Activated CD8-positive, alpha-beta memory T cell treated with anti-CD3 and anti-CD28 coated beads, Interleukin-2, amount 50 U/mL, for 1 hour (primary cell): ENCODE results near the gene SLC1A7.

Experiments used
- DNase-seq: peaks from one replicate; pipeline ENCODE4 v3.0.0-alpha.2; 2020; ENCODE audit errors: extremely low read depth

SLC1A7 gene

DNA sequence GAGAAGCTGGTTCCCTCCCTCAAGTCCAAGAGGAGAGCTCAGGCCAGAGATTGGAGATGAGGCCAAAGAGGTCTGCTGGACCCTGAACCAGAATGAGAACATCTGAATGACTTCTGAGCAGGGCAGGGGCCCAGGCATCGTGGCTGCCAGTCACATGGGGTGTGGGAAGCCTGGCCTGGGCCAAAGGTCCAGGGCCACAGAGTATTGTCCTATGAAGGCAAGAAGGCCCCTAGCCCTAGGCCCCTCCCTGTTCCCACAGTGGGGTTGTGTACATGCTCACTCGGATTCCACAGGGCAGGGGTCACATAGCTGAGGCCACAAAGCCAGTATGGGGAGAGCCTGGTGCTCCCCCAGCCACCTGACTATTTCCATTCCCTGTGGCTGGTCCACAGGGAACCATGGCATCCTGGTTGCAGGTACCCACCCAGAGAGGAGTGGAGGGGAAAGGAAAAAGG lies 18.5 kb upstream of the SLC1A7 start:
- DNase-seq: no peak

DNA sequence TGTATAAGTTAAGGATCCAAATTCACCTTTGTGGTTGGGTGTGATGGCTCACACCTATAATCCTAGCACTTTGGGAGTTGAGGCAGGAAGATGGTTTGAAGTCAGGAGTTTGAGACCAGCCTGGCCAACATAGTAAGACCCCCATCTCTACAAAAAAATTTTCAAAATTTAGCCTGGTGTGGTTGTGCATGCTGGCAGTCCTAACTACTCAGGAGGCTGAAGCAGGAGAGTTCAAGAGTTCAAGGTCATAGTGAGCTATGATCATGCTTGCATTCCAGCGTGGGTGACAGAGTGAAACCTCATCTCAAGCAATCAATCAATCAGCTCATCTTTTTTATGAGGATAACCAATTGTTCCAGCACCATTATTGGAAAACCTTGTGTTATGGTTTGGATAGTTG lies 16.5 kb upstream of the SLC1A7 start:
- DNase-seq: no peak

DNA sequence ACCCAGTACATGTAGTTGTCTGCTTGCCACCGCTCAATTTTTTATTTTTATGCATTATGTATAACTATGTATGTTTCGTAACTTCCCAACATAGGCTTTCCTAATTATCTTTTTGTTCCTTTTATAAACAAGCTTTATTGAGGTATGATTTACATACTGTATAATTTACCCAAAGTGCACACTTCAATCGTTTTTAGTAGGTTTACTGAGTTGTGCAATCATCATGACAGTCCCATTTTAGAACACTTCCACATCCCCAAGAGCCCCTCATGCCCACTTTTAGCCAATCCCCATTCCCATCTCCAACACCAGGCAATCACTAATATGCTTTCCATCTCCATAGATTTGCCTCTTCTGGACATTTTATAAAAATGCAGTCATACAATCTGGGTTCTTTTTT lies 14.3 kb upstream of the SLC1A7 start:
- no peak for DNase-seq

GRCh38 chr1:53155945-53156344 lies 13.5 kb upstream of the SLC1A7 start:
- DNase-seq: no peak

- DNase-seq: no peak
These were observed 13.1 kb upstream of the SLC1A7 start for GRCh38 chr1:53155534-53155933.

GRCh38 chr1:53154859-53155438 lies 12.5 kb upstream of the SLC1A7 start:
- DNase-seq: no peak

- DNase-seq: no peak
These were observed 11.3 kb upstream of the SLC1A7 start for GRCh38 chr1:53153752-53154151.

DNA sequence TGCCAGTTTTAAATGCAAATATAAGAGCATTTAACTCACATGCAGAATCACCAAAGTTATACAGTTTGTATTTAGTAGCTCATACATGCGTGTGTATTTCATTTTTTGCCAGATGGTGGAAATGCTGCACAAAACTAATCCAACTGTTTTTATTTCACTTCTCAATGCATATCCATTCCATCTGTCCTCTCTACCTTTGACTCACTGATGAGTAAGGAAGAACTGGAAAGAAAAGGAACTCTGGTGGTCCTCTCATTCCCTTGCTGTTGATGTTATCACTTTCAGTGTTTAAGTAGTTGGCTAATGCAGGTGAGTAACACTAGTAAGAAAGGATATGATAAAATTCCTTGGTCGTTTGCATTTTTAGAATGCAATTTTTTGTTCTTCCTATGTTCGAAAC lies 5.7 kb upstream of the SLC1A7 start:
- no peak for DNase-seq

- DNase-seq: no peak
These were observed 4.7 kb upstream of the SLC1A7 start for GRCh38 chr1:53147174-53147573.

GRCh38 chr1:53145942-53146708 lies 3.7 kb upstream of the SLC1A7 start:
- no peak for DNase-seq

DNA sequence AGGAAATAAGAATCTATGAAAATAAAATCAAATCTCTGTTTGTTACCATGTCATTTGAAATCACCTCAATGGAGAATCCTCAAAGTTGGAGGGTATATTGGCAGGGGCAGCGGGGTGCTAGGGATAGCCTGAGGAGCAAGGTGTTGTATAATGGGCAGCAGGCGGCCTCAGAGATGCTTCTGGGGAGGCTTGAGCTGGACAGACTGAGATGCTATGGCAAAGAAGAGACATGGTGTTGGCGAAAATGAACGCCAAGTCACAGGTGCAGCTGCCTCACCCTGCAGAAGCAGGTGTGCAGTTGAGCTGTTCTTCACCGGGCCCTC lies 3.1 kb upstream of the SLC1A7 start:
- no peak for DNase-seq

DNA sequence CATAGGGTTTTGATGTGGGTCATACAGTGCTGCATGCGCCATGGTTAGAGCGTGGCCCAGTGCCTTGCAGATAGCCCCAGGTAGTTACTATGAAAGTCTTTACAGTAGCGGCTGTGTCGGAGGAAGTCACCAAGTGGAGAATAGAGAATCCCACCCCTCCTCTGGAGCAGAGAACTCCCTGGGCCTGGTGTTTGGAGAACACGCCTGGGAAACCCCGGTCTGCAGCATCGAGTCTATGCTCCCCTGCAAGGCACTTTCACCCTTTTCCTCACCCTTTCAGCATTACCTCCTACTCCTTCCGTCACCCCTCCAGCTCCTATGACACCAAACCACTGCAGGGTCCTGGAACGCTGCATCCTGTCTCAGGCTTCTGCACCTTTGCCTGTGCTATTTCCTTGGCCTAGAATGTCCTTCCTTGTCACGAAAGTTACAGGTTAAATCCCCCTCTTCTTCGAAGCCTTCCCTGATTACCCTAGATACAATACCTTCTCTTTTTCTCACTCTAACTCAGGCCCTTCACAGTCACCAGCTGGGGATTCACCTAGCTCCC lies 2.7 kb upstream of the SLC1A7 start:
- no peak for DNase-seq

GRCh38 chr1:53144201-53144600 lies 1.8 kb upstream of the SLC1A7 start:
- no peak for DNase-seq

DNA sequence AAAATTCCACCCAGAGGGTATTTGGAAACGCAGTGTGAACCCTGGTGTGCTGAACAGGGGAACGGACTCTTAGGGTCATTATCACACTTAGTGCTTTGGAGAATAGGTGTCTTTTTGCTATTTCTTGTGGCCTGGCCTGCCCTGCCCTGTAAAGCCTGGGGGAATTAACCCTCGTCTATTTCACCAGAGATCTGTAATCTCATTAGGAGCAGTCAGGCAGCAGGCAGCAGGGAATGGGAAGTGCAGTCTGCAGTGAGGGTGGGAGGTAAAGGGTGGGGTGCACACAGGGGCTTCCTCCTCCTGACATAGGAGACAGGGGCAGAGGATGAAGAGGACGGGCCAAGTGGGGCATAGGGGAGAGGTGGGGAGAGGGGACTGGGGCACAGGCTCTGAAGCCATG lies 1.1 kb upstream of the SLC1A7 start:
- DNase-seq: no peak

- DNase-seq: no peak
These were observed 867 bp downstream of the SLC1A7 start for GRCh38 chr1:53141487-53142055.

- no peak for DNase-seq
These were observed 2.0 kb downstream of the SLC1A7 start for GRCh38 chr1:53140451-53140850.

DNA sequence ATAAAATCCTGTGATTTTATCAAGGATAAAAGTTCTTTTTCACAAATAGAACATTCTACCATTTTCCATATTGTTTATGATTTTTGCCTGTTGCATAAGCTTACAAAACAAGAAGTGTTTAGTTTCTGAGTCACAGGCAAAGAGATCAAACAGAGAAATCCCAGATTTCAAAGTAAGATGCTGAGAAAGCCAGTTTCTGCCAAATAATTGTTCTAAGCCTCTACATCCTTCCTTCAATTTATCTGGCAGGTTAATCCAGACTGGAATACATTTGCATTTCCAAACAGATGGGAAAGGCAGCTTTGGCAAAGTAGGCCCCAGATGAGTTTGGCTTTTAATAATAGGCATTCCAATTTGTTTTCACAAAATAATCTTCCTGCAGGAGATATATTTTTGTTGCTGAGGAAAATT lies 2.5 kb downstream of the SLC1A7 start:
- DNase-seq: no peak

- DNase-seq: no peak
These were observed 3.2 kb downstream of the SLC1A7 start for GRCh38 chr1:53138991-53139884.

DNA sequence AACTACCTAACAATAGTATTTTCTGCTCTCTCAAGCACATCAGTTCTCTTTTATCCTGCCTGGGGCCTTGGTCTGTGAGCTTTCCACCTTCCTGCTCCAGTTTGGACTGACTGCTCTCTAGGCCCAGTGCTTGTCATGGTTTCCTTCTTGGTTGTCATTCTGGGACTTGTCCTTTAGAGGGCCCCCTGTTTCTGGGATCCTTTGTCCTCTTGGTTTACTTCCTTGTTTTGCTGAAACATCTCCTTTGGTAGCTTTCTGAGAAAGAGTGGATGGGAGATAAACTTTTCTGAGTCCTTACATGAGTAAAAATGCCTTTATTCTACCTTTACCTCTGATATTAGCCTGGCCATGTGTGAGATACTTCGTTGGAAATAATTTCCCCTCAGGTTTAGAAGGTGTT lies 4.7 kb downstream of the SLC1A7 start:
- no peak for DNase-seq

DNA sequence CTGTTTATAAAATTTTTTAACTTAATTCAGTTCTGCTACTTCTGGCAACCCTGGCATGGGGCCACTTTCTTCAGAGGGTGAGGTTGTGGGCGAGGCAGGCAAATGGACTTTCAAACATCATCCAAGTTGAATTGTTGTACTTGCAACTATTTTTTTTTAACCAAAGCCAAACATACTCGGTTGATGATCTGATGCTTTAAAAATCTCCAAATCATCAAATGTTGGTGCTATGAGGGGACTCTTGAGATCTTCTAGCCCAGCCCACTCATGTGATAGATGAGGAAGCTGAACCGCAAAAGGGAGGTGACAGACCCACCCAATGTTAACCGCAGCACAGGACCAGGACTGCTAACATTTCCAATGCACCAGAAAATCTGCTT lies 6.7 kb downstream of the SLC1A7 start:
- no peak for DNase-seq

GRCh38 chr1:53134961-53135734 lies 7.3 kb downstream of the SLC1A7 start:
- DNase-seq: no peak
